Measurements from ENCODE around the gene GRIK2.
A peak's percentile ranks its signal among the peaks of the same experiment; 100 is the strongest.
"Not testable (repeated sequence)": the region's sequence is repeated elsewhere in the genome, so short reads cannot be mapped to it uniquely, and the experiment has no call there.

Gene GRIK2

GRCh38 chr6:102023977-102024657 lies 630.6 kb downstream of the GRIK2 start:
- no peak for DNase-seq (ENCODE audit: low spot score)

- DNase-seq (ENCODE audit: low spot score), result peak; percentile 99
Measured at GRCh38 chr6:102026649-102027048, 633.1 kb downstream of the GRIK2 start.

- no peak for DNase-seq (ENCODE audit: low spot score)
Measured at GRCh38 chr6:102028176-102028575, 634.7 kb downstream of the GRIK2 start.

GRCh38 chr6:102038964-102039363 lies 645.5 kb downstream of the GRIK2 start:
- DNase-seq (ENCODE audit: low spot score), result no peak

GRCh38 chr6:102039441-102039840 lies 645.9 kb downstream of the GRIK2 start:
- peak; percentile 42 for DNase-seq (ENCODE audit: low spot score)

GRCh38 chr6:102051001-102051400 lies 657.5 kb downstream of the GRIK2 start:
- no peak for DNase-seq (ENCODE audit: low spot score)

- no peak for DNase-seq (ENCODE audit: low spot score)
Measured at GRCh38 chr6:102051720-102052119, 658.2 kb downstream of the GRIK2 start.

GRCh38 chr6:102064142-102064541 lies 670.6 kb downstream of the GRIK2 start:
- DNase-seq (ENCODE audit: low spot score), result no peak

GRCh38 chr6:102066301-102066700 lies 672.8 kb downstream of the GRIK2 start:
- DNase-seq (ENCODE audit: low spot score), result no peak

- DNase-seq (ENCODE audit: low spot score), result peak; percentile 55
Measured at GRCh38 chr6:102068349-102068929, 674.9 kb downstream of the GRIK2 start.

GRCh38 chr6:102075539-102075938 lies 682.0 kb downstream of the GRIK2 start:
- no peak for DNase-seq (ENCODE audit: low spot score)

- no peak for DNase-seq (ENCODE audit: low spot score)
Measured at GRCh38 chr6:102085257-102085656, 691.7 kb downstream of the GRIK2 start.

GRCh38 chr6:102088160-102088559 lies 694.7 kb downstream of the GRIK2 start:
- not testable (repeated sequence) for DNase-seq (ENCODE audit: low spot score)

- DNase-seq (ENCODE audit: low spot score), result no peak
Measured at GRCh38 chr6:102114402-102114801, 720.9 kb downstream of the GRIK2 start.

- DNase-seq (ENCODE audit: low spot score), result no peak
Measured at GRCh38 chr6:102115911-102116310, 722.4 kb downstream of the GRIK2 start.

GRCh38 chr6:102118034-102118433 lies 724.5 kb downstream of the GRIK2 start:
- DNase-seq (ENCODE audit: low spot score), result no peak
